Motor neuron (in vitro differentiated cells): ENCODE measurements around the gene SPOCD1. TPM values are rescaled to one million over a fixed set of nuclear protein-coding genes. Genes with fewer than 3 reads are reported as not detected.

ENCODE experiments used
- ATAC-seq, 8 experiments: fragments of 200-7000 bp; cut with Tn5 transposase; replicated peaks in 6 of 8; 2 replicates each; pipeline ENCODE4 v1.8.0; 2021; ENCODE audit warnings: mild to moderate bottlenecking in 8 of 8, moderate library complexity in 8 of 8
- H3K27ac ChIP-seq, 2 donors: fragments of 250-450 bp; sonication (Bioruptor Pico); 2 replicates each; pipeline ENCODE4 v1.9.0; 2021; ENCODE audit warnings: antibody characterized with exemption in 2 of 2, mild to moderate bottlenecking in 2 of 2, moderate library complexity in 1 of 2
- H3K4me1 ChIP-seq, 2 donors: fragments of 250-450 bp; sonication (Bioruptor Pico); replicated peaks in 1 of 2; 2 replicates each; pipeline ENCODE4 v1.6.1; 2021; ENCODE audit warnings: antibody characterized with exemption in 2 of 2, mild to moderate bottlenecking in 2 of 2, moderate library complexity in 1 of 2
- H3K4me3 ChIP-seq, 5 donors: fragments of 250-450 bp; sonication (Bioruptor Pico); 2 replicates each; pipeline ENCODE4 v1.9.0; 2021; ENCODE audit warnings: antibody characterized with exemption in 5 of 5, mild to moderate bottlenecking in 5 of 5, moderate library complexity in 4 of 5
- WGBS, 10 experiments: fragments of 450-650 bp; shearing (Covaris generic); methylation state at CpG; one replicate each; pipeline ENCODE4 v1.0.0; 2022; 5-methylcytosine and 5-hydroxymethylcytosine counted together
- in situ Hi-C, 9 experiments: fragments of 400-800 bp; cut with MboI; loops; one replicate each; pipeline ENCODE4 v1.15.0; 2021; ENCODE audit warnings: low sequenced_read_pairs in 9 of 9, low pct_unique_long_range_greater_than_20kb in 2 of 9; ENCODE audit not compliant: unreplicated experiment in 9 of 9
- total RNA-seq, 8 experiments: library from RNA; unstranded; fragments of 300-600 nt; gene quantifications; 2 replicates each; pipeline versions ENCODE4 v1.2.3 to v1.2.4, GENCODE V29; 2022

Gene SPOCD1
- total RNA-seq, 8 experiments from 2014 or later, result 0.05 to 4.0 (median 0.65) TPM

DNA sequence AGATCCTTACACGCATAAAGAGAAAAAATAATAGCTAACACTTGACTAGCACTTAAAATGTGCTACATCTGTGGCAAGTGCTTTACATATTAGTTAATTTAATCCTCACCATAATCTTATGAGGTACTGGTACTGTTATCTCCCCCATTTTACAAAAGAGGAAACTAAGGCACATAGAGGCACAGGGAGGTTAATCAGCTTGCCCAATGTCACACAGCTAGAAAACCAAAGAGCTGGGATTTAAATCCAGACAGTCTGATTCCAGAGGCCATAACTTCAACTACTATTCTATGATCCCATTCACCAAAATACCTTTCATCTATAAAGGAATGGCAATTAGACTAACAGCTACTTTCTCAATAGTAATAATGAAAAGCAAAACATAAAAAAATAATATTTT lies 11.7 kb downstream of the SPOCD1 start:
- H3K4me3 ChIP-seq, result no peak overlapping the region
- 87 to 100% (median 100%) methylated on average over 1 of the region's 1 CpG for WGBS, 10 experiments
- peaks cover 0 to 4% of the 10 kb centered on the region in 2 donors for H3K4me1 ChIP-seq
- in situ Hi-C loops, result loop anchor here in 1 of 9 experiments (25.0 kb wide), 1 partner anchor 158 kb away; no protein-coding TSS in a partner anchor
- ATAC-seq, result no peak
- no peak overlapping the region for H3K27ac ChIP-seq

- in situ Hi-C loops, result loop anchor here in 1 of 9 experiments (25.0 kb wide), 1 partner anchor 159 kb away; no protein-coding TSS in a partner anchor
- ATAC-seq, result no peak
- Histone ChIP-seq H3K27ac (no peak overlapping the region), H3K4me1 (peaks cover 0 to 4% of the 10 kb centered on the region in 2 donors), H3K4me3 (no peak overlapping the region)
- WGBS, 10 experiments, result 85 to 100% (median 96%) methylated on average over 1 to 2 of the region's 2 CpGs
These were observed 12.2 kb downstream of the SPOCD1 start for GRCh38 chr1:31803610-31804009.

- in situ Hi-C loops, result loop anchor here in 1 of 9 experiments (25.0 kb wide), 1 partner anchor 160 kb away; no protein-coding TSS in a partner anchor
- ATAC-seq, result peak in 3 of 8 experiments; percentile 48 to 73 (median 70)
- Histone ChIP-seq H3K4me1 (peaks cover 0 to 7% of the 10 kb centered on the region in 2 donors), H3K4me3 (no peak overlapping the region), H3K27ac (no peak overlapping the region)
- 15 to 83% (median 72%) methylated on average over 8 to 13 of the region's 13 CpGs for WGBS, 10 experiments
These were observed 13.4 kb downstream of the SPOCD1 start for GRCh38 chr1:31802190-31803150.

DNA sequence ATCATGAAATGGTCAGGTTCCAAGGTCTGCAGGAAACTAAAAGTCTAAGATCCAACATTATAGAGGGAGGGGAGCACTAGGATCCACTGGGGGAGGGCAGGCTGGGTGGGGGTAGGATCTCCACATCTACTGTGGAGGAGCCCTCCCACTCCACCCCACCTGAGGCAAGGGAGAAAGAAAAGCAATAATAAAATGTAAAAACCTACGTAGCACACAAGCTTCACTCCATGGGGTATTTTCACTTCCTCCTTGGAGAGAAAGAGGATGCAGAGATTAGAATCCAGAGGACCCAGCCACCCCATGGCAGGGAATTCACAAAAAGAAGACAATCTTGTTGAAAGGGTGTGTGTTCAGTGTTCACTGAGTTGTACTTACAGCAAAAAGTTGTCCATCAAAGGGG lies 14.4 kb downstream of the SPOCD1 start:
- no peak overlapping the region for H3K4me3 ChIP-seq
- H3K4me1 ChIP-seq, result peaks cover 0 to 7% of the 10 kb centered on the region in 2 donors
- no peak overlapping the region for H3K27ac ChIP-seq
- 80 to 83% (median 80%) methylated on average over 1 of the region's 1 CpG; no CpG with 5 or more reads in 7 of the 10 experiments for WGBS, 10 experiments
- ATAC-seq, result no peak
- in situ Hi-C loops, result loop anchor here in 1 of 9 experiments (25.0 kb wide), 1 partner anchor 161 kb away; no protein-coding TSS in a partner anchor

DNA sequence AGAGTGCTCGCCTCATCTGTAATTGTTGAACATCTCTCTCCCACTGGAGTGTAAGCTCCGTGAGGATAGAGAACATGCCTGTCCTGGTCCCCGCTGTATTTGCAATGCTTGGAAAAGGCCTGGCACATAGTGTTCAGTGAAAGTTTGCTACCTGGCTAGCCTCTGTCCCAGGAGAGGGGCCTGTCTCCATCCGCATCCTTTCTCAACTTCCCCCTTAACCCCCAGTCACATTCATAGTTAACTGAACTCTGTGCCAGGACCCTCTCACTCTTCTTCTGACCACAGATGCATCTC lies 15.2 kb downstream of the SPOCD1 start:
- Histone ChIP-seq H3K4me3 (no peak overlapping the region), H3K27ac (no peak overlapping the region), H3K4me1 (peaks cover 0 to 7% of the 10 kb centered on the region in 2 donors)
- ATAC-seq, result no peak
- in situ Hi-C loops, result loop anchor here in 1 of 9 experiments (25.0 kb wide), 1 partner anchor 162 kb away; no protein-coding TSS in a partner anchor
- 67 to 100% (median 88%) methylated on average over 1 to 3 of the region's 4 CpGs; no CpG with 5 or more reads in 6 of the 10 experiments for WGBS, 10 experiments

GRCh38 chr1:31799895-31800673 lies 15.7 kb downstream of the SPOCD1 start:
- 72 to 100% (median 86%) methylated on average over 1 to 8 of the region's 16 CpGs; no CpG with 5 or more reads in 4 of the 10 experiments for WGBS, 10 experiments
- Histone ChIP-seq H3K4me3 (no peak overlapping the region), H3K4me1 (peaks cover 0 to 7% of the 10 kb centered on the region in 2 donors), H3K27ac (no peak overlapping the region)
- ATAC-seq, result peak in 1 of 8 experiments; percentile 2
- in situ Hi-C loops, result loop anchor here in 2 of 9 experiments (25.0 kb wide), 2 partner anchors 138 to 162 kb away; no protein-coding TSS in a partner anchor

DNA sequence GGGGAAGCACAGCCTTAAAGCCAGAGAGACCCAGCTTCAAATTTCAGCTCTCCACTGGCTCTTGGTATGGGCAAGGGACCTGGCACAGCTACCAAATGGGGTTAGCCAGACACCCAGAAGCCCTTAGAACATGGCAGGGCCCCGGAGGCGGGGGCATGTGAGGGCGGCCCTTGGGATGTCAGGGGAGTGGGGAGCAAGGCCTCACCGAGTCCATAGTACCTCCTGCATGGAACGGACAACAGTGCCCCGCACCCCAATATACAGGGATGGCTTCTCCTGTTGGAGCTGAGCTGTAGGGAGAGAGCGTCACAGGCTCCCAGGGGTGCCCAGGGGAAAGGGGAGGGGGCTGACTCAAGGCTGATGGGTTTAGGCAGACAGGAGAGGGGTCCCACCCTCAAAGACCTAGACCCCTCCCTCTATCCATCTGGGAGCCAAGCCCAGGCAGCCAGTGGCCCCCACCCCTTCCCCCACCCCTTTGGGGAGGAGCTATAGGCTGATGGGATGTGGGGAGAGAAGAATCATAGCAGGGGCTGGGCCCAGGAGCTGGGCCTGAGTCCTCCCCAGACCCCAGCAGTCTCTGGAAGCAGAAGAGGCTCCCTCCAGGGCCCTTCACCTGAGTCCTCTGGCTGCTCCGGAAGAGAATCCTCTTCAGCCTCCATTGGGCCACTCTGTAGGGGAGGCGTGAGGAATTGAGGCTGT lies 16.5 kb downstream of the SPOCD1 start:
- in situ Hi-C loops, result loop anchor here in 1 of 9 experiments (25.0 kb wide), 1 partner anchor 137 kb away; no protein-coding TSS in a partner anchor
- peak in 4 of 8 experiments; percentile 2 to 26 (median 12) for ATAC-seq
- no peak overlapping the region for H3K27ac ChIP-seq
- H3K4me3 ChIP-seq, result no peak overlapping the region
- H3K4me1 ChIP-seq, result peaks cover 0 to 7% of the 10 kb centered on the region in 2 donors
- WGBS, 10 experiments, result 20 to 100% (median 85%) methylated on average over 1 to 2 of the region's 9 CpGs; no CpG with 5 or more reads in 4 of the 10 experiments

DNA sequence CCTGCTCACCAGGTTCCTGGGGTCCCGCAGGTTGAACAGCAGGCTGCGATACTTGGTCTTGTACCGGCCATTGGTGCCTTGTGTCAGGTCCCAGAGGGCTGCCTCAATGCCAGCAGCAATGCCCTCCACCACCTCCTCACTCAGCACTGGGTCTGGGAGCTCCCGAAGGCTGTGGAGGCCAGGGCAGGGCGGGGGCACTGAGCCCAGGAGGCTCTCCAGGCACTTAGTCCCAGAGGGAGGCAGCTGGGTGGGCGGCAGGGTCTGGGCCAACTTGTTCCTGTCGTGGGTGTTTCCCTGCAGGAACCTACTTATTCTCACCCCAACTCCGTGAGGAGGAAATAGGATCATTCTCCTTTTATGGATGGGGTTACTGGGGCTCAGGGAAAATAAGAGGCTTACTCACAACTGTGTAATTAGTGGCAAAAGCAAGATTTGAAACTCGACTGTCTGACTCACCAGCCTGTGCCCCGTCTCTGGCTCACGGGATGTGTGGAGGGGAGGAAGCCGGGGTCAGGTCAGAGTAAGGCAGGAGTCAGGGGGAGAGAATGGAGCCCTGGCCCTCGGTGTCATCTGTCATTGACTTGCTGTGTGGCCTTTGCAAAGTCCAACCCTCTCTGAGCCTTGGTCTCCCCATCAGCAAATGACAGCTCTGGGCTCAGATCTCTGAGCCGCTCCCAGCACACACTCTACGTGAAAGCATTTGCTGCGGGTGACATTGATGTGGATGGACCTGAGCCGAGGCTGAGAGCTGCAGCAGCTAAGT lies 17.2 kb downstream of the SPOCD1 start:
- peaks cover 0 to 7% of the 10 kb centered on the region in 2 donors for H3K4me1 ChIP-seq
- H3K27ac ChIP-seq, result no peak overlapping the region
- in situ Hi-C loops, result loop anchor here in 1 of 9 experiments (25.0 kb wide), 1 partner anchor 136 kb away; no protein-coding TSS in a partner anchor
- ATAC-seq, result peak in 7 of 8 experiments; percentile 40 to 79 (median 62)
- WGBS, 10 experiments, result 0 to 80% (median 50%) methylated on average over 1 to 11 of the region's 17 CpGs; no CpG with 5 or more reads in 1 of the 10 experiments
- H3K4me3 ChIP-seq, result no peak overlapping the region

GRCh38 chr1:31798086-31798432 lies 17.8 kb downstream of the SPOCD1 start:
- in situ Hi-C loops, result loop anchor here in 1 of 9 experiments (25.0 kb wide), 1 partner anchor 136 kb away; no protein-coding TSS in a partner anchor
- Histone ChIP-seq H3K4me1 (peaks cover 0 to 7% of the 10 kb centered on the region in 2 donors), H3K4me3 (no peak overlapping the region), H3K27ac (no peak overlapping the region)
- peak in 3 of 8 experiments; percentile 1 to 5 (median 3) for ATAC-seq
- WGBS, 10 experiments, result 15 to 80% (median 56%) methylated on average over 1 to 6 of the region's 8 CpGs; no CpG with 5 or more reads in 3 of the 10 experiments

- no peak overlapping the region for H3K27ac ChIP-seq
- H3K4me3 ChIP-seq, result no peak overlapping the region
- peaks cover 0 to 7% of the 10 kb centered on the region in 2 donors for H3K4me1 ChIP-seq
- no peak for ATAC-seq
- in situ Hi-C loops, result loop anchor here in 1 of 9 experiments (25.0 kb wide), 1 partner anchor 135 kb away; no protein-coding TSS in a partner anchor
- WGBS, 10 experiments, result 33 to 100% (median 87%) methylated on average over 1 to 5 of the region's 5 CpGs; no CpG with 5 or more reads in 3 of the 10 experiments
These were observed 18.6 kb downstream of the SPOCD1 start for GRCh38 chr1:31797216-31797615.

DNA sequence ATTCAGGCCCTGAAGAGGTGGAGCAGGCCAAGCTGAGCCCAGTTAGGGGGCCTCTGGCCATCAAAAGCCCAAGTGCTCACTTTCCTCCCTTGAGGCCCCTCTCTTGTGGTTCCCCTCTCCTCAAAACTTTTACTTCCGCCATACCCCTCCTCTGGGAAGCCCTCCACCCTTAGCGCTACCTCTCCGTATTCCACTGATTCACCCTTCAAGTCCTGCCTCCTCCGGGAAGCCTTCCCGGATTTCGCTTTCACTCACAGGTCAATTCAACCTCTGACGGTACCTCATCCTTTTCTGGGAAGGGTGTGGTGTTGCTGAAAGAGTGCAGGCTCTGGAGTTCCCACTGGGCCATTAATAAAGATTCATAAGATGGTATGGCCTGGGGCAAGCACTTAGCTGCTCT lies 19.1 kb downstream of the SPOCD1 start:
- 80 to 100% (median 94%) methylated on average over 1 to 7 of the region's 7 CpGs; no CpG with 5 or more reads in 2 of the 10 experiments for WGBS, 10 experiments
- peak in 1 of 8 experiments; percentile 15 for ATAC-seq
- H3K27ac ChIP-seq, result no peak overlapping the region
- in situ Hi-C loops, result loop anchor here in 1 of 9 experiments (25.0 kb wide), 1 partner anchor 134 kb away; no protein-coding TSS in a partner anchor
- H3K4me3 ChIP-seq, result no peak overlapping the region
- H3K4me1 ChIP-seq, result peaks cover 0 to 7% of the 10 kb centered on the region in 2 donors
